ENCODE results near the gene PPP6R3. TPM values are rescaled to one million over a fixed set of nuclear protein-coding genes. Genes with fewer than 3 reads are reported as not detected.

PPP6R3 gene
- total and polyA plus RNA-seq, 2 of the 8 experiments (the other 6 are each of a cell fraction or from before 2014, with no cell fraction given): 44.6 to 150 TPM

GRCh38 chr11:68432874-68433273 lies 27.7 kb upstream of the PPP6R3 start (continued):
- no peak for TF ChIP-seq TAF7 (optimal IDR thresholded peaks at IDR 0.05; ENCODE audit: borderline replicate concordance, low read depth, low read length)
- TF ChIP-seq MAX (IDR thresholded peaks at IDR 0.05): no peak
- TF ChIP-seq BACH1 (IDR thresholded peaks at IDR 0.05; ENCODE audit: low read length): no peak
- no peak for TF ChIP-seq SAP30 (IDR thresholded peaks at IDR 0.05; ENCODE audit: insufficient read depth, insufficient replicate concordance, low read length)
